WTC11 (cell line): Measurements from ENCODE around the gene MYMK. TPM values are rescaled to one million over a fixed set of nuclear protein-coding genes. Genes with fewer than 3 reads are reported as not detected.

Experiments
- ATAC-seq: fragments of 200-7000 bp; cut with Tn5 transposase; 2 replicates; pipeline ENCODE4 v1.10.0; 2021; ENCODE audit warnings: mild to moderate bottlenecking, moderate library complexity
- CTCF ChIA-PET: fragments of 300-600 bp; sonication (Branson Sonifier 250); formaldehyde crosslinking; loops from one replicate; lab custom pipeline; 2021; ENCODE audit warnings: antibody characterized with exemption; lab: Charles Lee
- POLR2A ChIA-PET: fragments of 350-600 bp; sonication (Branson Sonifier 250); formaldehyde crosslinking; loops from one replicate; lab custom pipeline; 2021; ENCODE audit warnings: antibody characterized with exemption; lab: Charles Lee
- DNase-seq: peaks from one replicate; pipeline ENCODE4 v3.0.0; 2021; ENCODE audit warnings: low spot score
- H3K27ac Mint-ChIP-seq: 2 replicates; pipeline ENCODE4 v1.8.0; 2021; ENCODE audit warnings: mixed read lengths
- H3K27me3 Mint-ChIP-seq: 2 replicates; pipeline ENCODE4 v1.8.0; 2021; ENCODE audit warnings: low read depth, mild to moderate bottlenecking, moderate library complexity, mixed read lengths
- H3K36me3 Mint-ChIP-seq: 2 replicates; pipeline ENCODE4 v1.8.0; 2021; ENCODE audit warnings: mixed read lengths
- H3K4me1 Mint-ChIP-seq: 2 replicates; pipeline ENCODE4 v1.8.0; 2022; ENCODE audit warnings: mixed read lengths
- H3K4me3 Mint-ChIP-seq: 2 replicates; pipeline ENCODE4 v1.8.0; 2021; ENCODE audit warnings: mild to moderate bottlenecking, moderate library complexity, mixed read lengths
- H3K9me3 Mint-ChIP-seq: 2 replicates; pipeline ENCODE4 v1.8.0; 2021; ENCODE audit warnings: mixed read lengths
- FOXJ3 ChIP-seq: sonication (generic); formaldehyde crosslinking; IDR thresholded peaks from 2 replicates; pipeline ENCODE4 v1.9.0; 2021; ENCODE audit warnings: missing genetic modification reagents, mild to moderate bottlenecking, borderline replicate concordance
- JAZF1 ChIP-seq: fragments of 250-450 bp; sonication (Bioruptor Pico); IDR thresholded peaks from 2 replicates; pipeline ENCODE4 v1.9.0; 2021; ENCODE audit warnings: moderate library complexity, mild to moderate bottlenecking, inconsistent platforms
- JUN ChIP-seq: sonication (generic); formaldehyde crosslinking; IDR thresholded peaks from 2 replicates; pipeline ENCODE4 v1.8.0; 2023; ENCODE audit warnings: mild to moderate bottlenecking, missing genetic modification reagents
- NFATC4 ChIP-seq: fragments of 250-450 bp; sonication (Bioruptor Pico); IDR thresholded peaks from 2 replicates; pipeline ENCODE4 v1.9.0; 2021; ENCODE audit warnings: mild to moderate bottlenecking
- PRRX2 ChIP-seq: fragments of 250-450 bp; sonication (Bioruptor Pico); IDR thresholded peaks from 2 replicates; pipeline ENCODE4 v1.8.0; 2021; ENCODE audit warnings: mild to moderate bottlenecking
- RORB ChIP-seq: fragments of 250-450 bp; sonication (Bioruptor Pico); IDR thresholded peaks from 2 replicates; pipeline ENCODE4 v1.9.0; 2021; ENCODE audit warnings: mild to moderate bottlenecking
- TEAD1 ChIP-seq: sonication (generic); formaldehyde crosslinking; IDR thresholded peaks from 2 replicates; pipeline ENCODE4 v1.8.0; 2022; ENCODE audit warnings: mild to moderate bottlenecking, missing genetic modification reagents
- ZNF263 ChIP-seq: sonication (generic); formaldehyde crosslinking; IDR thresholded peaks from 2 replicates; pipeline ENCODE4 v1.8.1; 2022; ENCODE audit warnings: low read depth, mild to moderate bottlenecking, moderate library complexity, missing genetic modification reagents
- total RNA-seq: library from RNA; stranded (reverse); gene quantifications from 3 replicates; pipeline ENCODE4 v1.2.3, GENCODE V29; 2021
- TF ChIP-seq, protein P1 (sequence below): fragments of 250-450 bp; sonication (Bioruptor Pico); conservative IDR thresholded peaks from 2 replicates; pipeline ENCODE4 v1.9.0; 2021; ENCODE audit warnings: mild to moderate bottlenecking
- TF ChIP-seq, protein P2 (sequence below): sonication (generic); formaldehyde crosslinking; IDR thresholded peaks from 2 replicates; pipeline ENCODE4 v1.8.1; 2022; ENCODE audit warnings: mild to moderate bottlenecking, moderate library complexity, missing genetic modification reagents
- TF ChIP-seq, protein P3 (sequence below): sonication (generic); formaldehyde crosslinking; IDR thresholded peaks from 2 replicates; pipeline ENCODE4 v1.8.1; 2022; ENCODE audit warnings: missing genetic modification reagents, borderline replicate concordance
- TF ChIP-seq, protein P4 (sequence below): sonication (generic); formaldehyde crosslinking; IDR thresholded peaks from 2 replicates; pipeline ENCODE4 v1.8.0; 2022; ENCODE audit warnings: mild to moderate bottlenecking, missing genetic modification reagents
- TF ChIP-seq, protein P5 (sequence below): sonication (generic); formaldehyde crosslinking; IDR thresholded peaks from 2 replicates; pipeline ENCODE4 v1.8.1; 2023; ENCODE audit warnings: mild to moderate bottlenecking, moderate library complexity, missing genetic modification reagents

MYMK gene
- total RNA-seq, 1 experiment from 2014 or later, result not detected

DNA sequence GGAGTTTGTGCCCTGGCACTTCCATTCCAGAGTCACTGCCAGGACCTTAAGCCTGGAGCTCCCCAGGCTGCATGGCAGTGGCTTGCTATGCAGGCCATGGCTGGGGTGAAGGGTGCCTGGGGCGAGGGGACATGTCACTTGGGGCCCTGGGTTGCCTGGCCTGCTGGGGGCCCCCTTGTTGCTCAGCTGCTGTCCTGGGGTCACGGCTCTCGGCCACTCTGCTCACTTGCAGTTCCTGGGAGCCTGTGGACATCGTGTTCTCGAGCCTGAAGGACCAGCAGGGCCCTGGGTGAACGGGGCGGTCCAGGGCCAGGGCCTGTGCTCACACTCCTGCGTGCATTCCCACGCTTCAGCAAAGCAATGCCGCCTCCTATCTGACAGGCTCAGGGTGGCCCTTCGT is 31.3 kb downstream of the MYMK start (continued):
- TF ChIP-seq, protein P1, sequence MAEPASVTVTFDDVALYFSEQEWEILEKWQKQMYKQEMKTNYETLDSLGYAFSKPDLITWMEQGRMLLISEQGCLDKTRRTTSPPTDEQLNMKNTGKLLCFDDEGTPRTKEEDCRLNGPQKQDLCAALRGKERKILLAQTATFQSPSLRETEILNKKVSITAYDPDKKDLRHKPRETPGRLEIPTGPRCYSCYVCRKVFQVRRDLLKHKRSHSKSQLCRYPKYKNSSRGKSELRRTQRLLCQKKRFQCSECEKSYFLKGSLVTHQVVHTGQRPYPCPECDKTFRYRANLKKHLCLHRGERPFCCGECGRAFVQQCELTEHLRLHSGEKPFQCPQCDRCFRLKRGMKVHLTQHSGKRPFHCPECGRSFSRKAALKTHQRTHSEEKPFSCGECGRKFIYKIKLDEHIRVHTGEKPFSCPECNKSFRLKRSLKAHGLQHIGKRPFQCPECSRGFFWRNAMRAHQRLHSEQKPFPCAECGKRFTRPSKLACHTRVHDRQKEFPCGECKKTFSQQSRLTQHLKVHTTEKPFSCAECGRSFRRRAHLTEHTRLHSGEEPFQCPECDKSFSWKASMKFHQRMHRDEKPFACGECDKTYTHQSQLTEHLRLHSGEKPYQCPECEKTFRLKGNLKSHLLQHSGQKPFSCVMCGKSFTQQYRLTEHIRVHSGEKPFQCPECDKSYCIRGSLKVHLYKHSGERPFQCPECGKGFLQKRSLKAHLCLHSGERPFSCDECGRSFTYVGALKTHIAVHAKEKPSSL, result no peak
- TF ChIP-seq ZNF263 (CRISPR knock-in tag), result no peak
- TF ChIP-seq, protein P2, sequence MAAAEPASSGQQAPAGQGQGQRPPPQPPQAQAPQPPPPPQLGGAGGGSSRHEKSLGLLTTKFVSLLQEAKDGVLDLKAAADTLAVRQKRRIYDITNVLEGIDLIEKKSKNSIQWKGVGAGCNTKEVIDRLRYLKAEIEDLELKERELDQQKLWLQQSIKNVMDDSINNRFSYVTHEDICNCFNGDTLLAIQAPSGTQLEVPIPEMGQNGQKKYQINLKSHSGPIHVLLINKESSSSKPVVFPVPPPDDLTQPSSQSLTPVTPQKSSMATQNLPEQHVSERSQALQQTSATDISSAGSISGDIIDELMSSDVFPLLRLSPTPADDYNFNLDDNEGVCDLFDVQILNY, result no peak

DNA sequence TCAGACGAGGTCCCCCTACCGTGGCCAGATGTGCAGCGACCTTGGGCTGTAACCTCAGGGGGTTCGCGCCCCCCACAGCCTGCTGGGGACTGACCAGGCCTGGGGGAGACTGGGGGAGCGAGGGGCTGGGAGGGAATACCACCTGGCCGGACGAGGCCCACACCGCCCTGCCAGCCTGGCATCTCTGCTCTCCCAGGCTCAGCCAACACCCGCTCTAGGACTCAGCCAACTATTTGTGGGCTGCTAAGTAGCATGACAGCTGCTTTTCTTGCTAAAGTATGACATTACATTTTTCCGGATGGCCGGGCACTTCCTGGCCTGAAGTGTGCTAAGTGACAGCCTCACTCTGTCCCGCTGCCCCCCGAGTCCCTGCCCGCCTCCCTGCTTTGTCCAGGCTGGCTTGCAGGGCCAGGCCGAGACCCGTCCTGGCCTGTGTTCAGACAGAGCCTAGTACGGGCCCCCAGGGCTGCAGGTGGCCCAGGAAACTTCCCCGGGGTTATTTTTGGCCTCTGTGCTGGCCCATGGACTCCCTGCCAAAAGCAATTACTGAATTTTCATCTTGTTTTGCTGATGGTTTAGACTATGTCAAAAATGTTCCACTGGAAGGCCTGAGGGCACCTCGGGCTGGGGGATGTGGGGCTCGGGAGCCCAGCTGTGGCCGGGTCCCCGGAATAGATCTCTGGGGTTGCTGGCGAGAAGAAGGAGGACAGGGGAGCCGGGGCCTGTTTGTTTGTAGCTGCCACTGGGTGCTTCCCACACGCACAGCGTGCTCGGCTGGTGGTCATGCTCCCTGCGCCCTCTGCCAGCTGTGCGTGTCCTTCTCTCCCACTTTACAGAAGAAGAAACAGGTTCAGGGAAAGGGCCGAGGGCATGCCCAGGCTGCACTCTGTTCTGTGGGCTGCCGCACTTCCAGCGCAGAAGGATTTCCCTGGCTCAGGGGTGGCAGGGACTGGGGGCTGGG is 32.4 kb downstream of the MYMK start:
- no peak for ATAC-seq
- POLR2A ChIA-PET, result no interaction called here
- no peak overlapping the region for H3K4me3 Mint-ChIP-seq

DNA sequence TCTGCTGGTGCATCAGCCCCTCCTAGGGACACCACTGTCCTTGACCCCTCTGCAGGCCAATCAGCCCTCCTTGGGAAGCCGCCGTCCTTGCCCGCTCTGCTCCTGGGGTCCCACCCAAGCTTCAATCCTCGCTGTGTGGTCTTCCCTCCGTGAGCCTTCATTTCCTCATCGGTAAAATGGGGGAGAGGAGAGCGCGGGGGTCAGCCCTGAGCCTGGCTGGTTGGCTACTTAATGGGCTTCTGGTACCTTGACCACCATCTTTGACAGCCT is 33.2 kb downstream of the MYMK start:
- ChIA-PET CTCF (interaction anchor here (0.9 kb wide), 1 partner anchor 246 kb away, joined by 4 read pairs; the partner anchor contains the start of gene SARDH), POLR2A (interaction anchor here (1.0 kb wide), 1 partner anchor 12 kb away, joined by 3 read pairs; no protein-coding TSS in a partner anchor)
- H3K27me3 Mint-ChIP-seq, result no peaks in the 10 kb centered on the region
- no peak overlapping the region for H3K27ac Mint-ChIP-seq
- no peaks in the 10 kb centered on the region for H3K9me3 Mint-ChIP-seq
- no peaks in the 10 kb centered on the region for H3K4me1 Mint-ChIP-seq
- H3K36me3 Mint-ChIP-seq, result no peaks in the 10 kb centered on the region
- no peak for TF ChIP-seq RORB (CRISPR knock-in tag)
- no peak for ATAC-seq
- no peak for DNase-seq
- no peak overlapping the region for H3K4me3 Mint-ChIP-seq

More for the DNA sequence above, 32.4 kb downstream of the MYMK start:
- no peaks in the 10 kb centered on the region for H3K9me3 Mint-ChIP-seq
- CTCF ChIA-PET, result interaction anchor here (0.9 kb wide), 1 partner anchor 246 kb away, joined by 4 read pairs; the partner anchor contains the start of gene SARDH
- no peaks in the 10 kb centered on the region for H3K4me1 Mint-ChIP-seq
- H3K27me3 Mint-ChIP-seq, result no peaks in the 10 kb centered on the region
- H3K27ac Mint-ChIP-seq, result no peak overlapping the region
- TF ChIP-seq JUN (no peak), PRRX2 (CRISPR knock-in tag) (no peak), TEAD1 (CRISPR knock-in tag) (no peak), FOXJ3 (CRISPR knock-in tag) (no peak), JAZF1 (CRISPR knock-in tag) (no peak), NFATC4 (CRISPR knock-in tag) (no peak)
- TF ChIP-seq, protein P3, sequence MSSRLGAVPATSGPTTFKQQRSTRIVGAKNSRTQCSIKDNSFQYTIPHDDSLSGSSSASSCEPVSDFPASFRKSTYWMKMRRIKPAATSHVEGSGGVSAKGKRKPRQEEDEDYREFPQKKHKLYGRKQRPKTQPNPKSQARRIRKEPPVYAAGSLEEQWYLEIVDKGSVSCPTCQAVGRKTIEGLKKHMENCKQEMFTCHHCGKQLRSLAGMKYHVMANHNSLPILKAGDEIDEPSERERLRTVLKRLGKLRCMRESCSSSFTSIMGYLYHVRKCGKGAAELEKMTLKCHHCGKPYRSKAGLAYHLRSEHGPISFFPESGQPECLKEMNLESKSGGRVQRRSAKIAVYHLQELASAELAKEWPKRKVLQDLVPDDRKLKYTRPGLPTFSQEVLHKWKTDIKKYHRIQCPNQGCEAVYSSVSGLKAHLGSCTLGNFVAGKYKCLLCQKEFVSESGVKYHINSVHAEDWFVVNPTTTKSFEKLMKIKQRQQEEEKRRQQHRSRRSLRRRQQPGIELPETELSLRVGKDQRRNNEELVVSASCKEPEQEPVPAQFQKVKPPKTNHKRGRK (CRISPR knock-in tag), result no peak
- TF ChIP-seq, protein P4, sequence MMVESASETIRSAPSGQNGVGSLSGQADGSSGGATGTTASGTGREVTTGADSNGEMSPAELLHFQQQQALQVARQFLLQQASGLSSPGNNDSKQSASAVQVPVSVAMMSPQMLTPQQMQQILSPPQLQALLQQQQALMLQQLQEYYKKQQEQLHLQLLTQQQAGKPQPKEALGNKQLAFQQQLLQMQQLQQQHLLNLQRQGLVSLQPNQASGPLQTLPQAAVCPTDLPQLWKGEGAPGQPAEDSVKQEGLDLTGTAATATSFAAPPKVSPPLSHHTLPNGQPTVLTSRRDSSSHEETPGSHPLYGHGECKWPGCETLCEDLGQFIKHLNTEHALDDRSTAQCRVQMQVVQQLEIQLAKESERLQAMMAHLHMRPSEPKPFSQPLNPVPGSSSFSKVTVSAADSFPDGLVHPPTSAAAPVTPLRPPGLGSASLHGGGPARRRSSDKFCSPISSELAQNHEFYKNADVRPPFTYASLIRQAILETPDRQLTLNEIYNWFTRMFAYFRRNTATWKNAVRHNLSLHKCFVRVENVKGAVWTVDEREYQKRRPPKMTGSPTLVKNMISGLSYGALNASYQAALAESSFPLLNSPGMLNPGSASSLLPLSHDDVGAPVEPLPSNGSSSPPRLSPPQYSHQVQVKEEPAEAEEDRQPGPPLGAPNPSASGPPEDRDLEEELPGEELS (CRISPR knock-in tag), result no peak
- TF ChIP-seq, protein P5, sequence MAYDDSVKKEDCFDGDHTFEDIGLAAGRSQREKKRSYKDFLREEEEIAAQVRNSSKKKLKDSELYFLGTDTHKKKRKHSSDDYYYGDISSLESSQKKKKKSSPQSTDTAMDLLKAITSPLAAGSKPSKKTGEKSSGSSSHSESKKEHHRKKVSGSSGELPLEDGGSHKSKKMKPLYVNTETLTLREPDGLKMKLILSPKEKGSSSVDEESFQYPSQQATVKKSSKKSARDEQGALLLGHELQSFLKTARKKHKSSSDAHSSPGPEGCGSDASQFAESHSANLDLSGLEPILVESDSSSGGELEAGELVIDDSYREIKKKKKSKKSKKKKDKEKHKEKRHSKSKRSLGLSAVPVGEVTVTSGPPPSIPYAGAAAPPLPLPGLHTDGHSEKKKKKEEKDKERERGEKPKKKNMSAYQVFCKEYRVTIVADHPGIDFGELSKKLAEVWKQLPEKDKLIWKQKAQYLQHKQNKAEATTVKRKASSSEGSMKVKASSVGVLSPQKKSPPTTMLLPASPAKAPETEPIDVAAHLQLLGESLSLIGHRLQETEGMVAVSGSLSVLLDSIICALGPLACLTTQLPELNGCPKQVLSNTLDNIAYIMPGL (CRISPR knock-in tag), result no peak
- DNase-seq, result no peak
- no peaks in the 10 kb centered on the region for H3K36me3 Mint-ChIP-seq
